BE2C (cell line): ENCODE results near the gene SIGLEC6.

Experiments
- DNase-seq: peaks from one replicate; pipeline ENCODE4 v3.0.0-alpha.2; 2020
- H3K27me3 ChIP-seq: fragments of 250-450 bp; sonication (Bioruptor Pico); 2 replicates; pipeline ENCODE4 v1.5.1; 2020; ENCODE audit warnings: mild to moderate bottlenecking
- H3K36me3 ChIP-seq: fragments of 250-450 bp; sonication (Bioruptor Pico); 2 replicates; pipeline ENCODE4 v1.5.1; 2020; ENCODE audit warnings: mild to moderate bottlenecking
- H3K4me1 ChIP-seq: fragments of 250-450 bp; sonication (Bioruptor Pico); 2 replicates; pipeline ENCODE4 v1.5.1; 2020
- H3K4me3 ChIP-seq: 2 replicates; pipeline ENCODE4 v1.5.1; 2011; ENCODE audit warnings: low read depth, low read length
- H3K9me3 ChIP-seq: fragments of 250-450 bp; sonication (Bioruptor Pico); 2 replicates; pipeline ENCODE4 v1.5.1; 2020
- CTCF ChIP-seq: IDR thresholded peaks from 2 replicates; pipeline ENCODE4 v1.5.1; 2012; ENCODE audit warnings: mild to moderate bottlenecking, low read depth, low read length

The SIGLEC6 gene

GRCh38 chr19:51560339-51560738 lies 28.9 kb upstream of the SIGLEC6 start:
- H3K27me3 ChIP-seq: peaks cover 18% of the 10 kb centered on the region
- DNase-seq: no peak
- no peaks in the 10 kb centered on the region for H3K36me3 ChIP-seq
- no peaks in the 10 kb centered on the region for H3K4me1 ChIP-seq
- TF ChIP-seq CTCF: no peak
- H3K9me3 ChIP-seq: no peaks in the 10 kb centered on the region
- no peak overlapping the region for H3K4me3 ChIP-seq

GRCh38 chr19:51559240-51559639 lies 27.8 kb upstream of the SIGLEC6 start:
- no peak for DNase-seq
- Histone ChIP-seq H3K36me3 (no peaks in the 10 kb centered on the region), H3K4me1 (no peaks in the 10 kb centered on the region), H3K27me3 (peaks cover 12% of the 10 kb centered on the region), H3K9me3 (no peaks in the 10 kb centered on the region), H3K4me3 (no peak overlapping the region)
- TF ChIP-seq CTCF: no peak

- Histone ChIP-seq H3K36me3 (no peaks in the 10 kb centered on the region), H3K4me3 (peak overlapping the region; percentile 43), H3K4me1 (no peaks in the 10 kb centered on the region), H3K9me3 (no peaks in the 10 kb centered on the region), H3K27me3 (peaks cover 2% of the 10 kb centered on the region; the same call in 1 of the 2 replicates)
- TF ChIP-seq CTCF: no peak
- peak; percentile 60 for DNase-seq
Observed at GRCh38 chr19:51552996-51553725, 21.7 kb upstream of the SIGLEC6 start.

- Histone ChIP-seq H3K4me1 (no peaks in the 10 kb centered on the region), H3K36me3 (no peaks in the 10 kb centered on the region), H3K27me3 (peaks cover 2% of the 10 kb centered on the region; the same call in 1 of the 2 replicates), H3K4me3 (no peak overlapping the region), H3K9me3 (no peaks in the 10 kb centered on the region)
- no peak for TF ChIP-seq CTCF
- DNase-seq: no peak
Observed at GRCh38 chr19:51552608-51552995, 21.1 kb upstream of the SIGLEC6 start.

- DNase-seq: no peak
- Histone ChIP-seq H3K9me3 (no peaks in the 10 kb centered on the region), H3K27me3 (peaks cover 2% of the 10 kb centered on the region; the same call in 1 of the 2 replicates), H3K4me3 (no peak overlapping the region), H3K4me1 (no peaks in the 10 kb centered on the region), H3K36me3 (no peaks in the 10 kb centered on the region)
- TF ChIP-seq CTCF: no peak
Observed at GRCh38 chr19:51551673-51552432, 20.4 kb upstream of the SIGLEC6 start.
